NCI-H524 (cell line): ENCODE data around the gene ARNT2.
A peak's percentile ranks its signal among the peaks of the same experiment; 100 is the strongest.
"Not testable (repeated sequence)": the region's sequence is repeated elsewhere in the genome, so short reads cannot be mapped to it uniquely, and the experiment has no call there.

Source experiments
- DNase-seq, 2 experiments: peaks; one replicate each; lab custom pipeline; 2025; lab: John Stamatoyannopoulos, UW

The ARNT2 gene

DNA sequence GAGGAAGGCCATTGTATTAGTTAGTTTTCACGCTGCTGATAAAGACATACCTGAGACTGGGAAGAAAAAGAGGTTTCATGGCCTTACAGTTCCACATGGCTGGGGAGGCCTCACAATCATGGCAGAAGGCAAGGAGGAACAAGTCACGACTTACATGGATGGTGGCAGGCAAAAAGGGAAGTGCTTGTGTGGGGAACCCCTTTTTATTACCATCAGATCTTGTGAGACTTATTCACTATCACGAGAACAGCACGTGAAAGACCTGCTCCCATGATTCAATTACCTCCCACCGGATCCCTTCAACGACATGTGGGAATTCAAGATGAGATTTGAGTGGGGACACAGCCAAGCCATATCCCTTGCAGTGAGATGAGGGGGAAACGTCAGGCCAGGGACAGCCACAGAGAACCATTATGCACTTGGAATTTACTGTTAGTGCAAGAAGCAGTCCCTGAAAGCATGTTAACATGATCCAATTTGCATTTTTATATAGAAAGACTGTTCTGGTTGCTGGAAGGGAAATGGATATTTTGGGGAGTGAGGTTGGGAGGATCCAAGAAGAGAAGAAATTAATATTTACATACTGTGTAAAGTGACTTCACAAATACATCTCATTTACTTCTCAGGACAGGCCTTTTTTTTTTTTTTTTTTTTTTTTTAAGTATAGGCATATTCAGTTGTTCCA is 87.1 kb downstream of the ARNT2 start:
- no peak for DNase-seq

DNA sequence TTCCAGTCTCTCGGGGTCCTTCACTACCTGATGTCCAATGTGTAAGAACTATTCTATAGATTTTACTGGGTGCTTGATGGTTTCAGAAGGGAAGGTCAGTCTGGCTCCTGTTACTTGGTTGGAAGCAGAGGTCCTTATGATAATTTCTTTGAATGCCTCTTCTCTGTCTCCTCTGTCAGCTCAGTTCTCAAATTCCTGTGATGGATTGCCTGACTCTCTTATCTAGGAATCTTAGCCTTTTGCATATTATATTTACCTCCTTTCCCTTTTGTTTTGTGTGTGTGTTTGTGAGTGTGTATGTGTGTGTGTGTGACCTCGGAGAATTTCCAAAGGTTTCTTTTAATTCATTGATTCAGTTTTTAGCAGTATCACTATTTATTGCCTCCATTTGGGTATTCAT is 88.2 kb downstream of the ARNT2 start:
- no peak for DNase-seq

DNA sequence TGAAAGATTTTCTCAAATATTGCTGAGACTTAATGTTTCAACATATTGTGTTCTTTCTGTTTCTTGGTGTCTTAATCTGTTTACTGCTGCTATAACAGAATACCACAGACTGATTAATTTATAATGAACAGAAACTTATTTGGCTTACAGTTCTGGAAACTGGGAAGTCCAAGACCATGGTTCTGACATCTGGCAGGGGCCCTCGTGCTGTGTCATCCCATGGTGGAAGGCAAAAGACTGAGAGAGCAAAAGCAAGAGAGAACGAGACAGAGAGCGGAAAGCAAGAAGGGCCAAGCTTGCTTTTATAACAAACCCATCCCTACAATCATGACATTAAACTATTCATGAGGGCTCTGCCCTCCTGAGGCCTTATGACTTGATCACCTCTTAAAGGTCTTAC is 88.7 kb downstream of the ARNT2 start:
- no peak for DNase-seq

DNA sequence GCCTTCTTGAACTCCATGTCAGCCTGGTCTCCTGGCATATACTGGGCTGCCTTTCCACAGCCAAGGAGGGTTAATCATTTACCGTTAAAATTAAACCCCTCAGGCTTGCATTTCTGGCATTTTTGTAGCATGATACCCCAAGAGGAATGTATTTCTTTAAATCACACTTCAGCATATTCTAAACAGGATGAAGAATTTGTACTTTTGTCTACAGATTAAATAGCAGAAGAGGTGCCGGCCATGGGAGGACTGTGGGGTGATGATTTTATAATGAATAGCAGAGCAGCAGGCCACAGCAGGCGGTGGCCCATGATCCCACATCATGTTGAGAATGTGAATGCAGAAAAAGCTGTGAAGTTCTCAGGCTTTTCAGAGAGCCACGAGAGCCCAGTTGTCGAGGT is 90.2 kb downstream of the ARNT2 start:
- no peak for DNase-seq

DNA sequence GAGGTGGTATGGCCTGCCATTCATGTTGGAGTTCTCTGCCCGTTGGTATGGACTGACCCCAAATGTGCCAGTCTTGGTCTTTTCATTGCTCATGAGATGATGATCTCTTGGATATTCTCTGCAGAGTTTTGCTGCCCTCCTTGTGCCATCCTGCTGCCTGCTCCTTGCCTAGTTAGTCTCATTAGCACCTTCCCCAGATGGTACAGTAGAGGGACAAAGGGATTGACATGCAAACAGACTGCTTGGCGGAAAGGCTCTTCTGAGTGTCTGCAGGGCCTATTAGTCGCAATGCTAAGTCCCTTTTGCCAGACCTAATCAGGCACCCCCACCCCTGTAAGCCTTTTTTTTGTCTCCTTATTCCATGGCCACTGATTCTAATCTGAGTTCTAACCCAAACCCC is 90.6 kb downstream of the ARNT2 start:
- DNase-seq: peak in 1 of 2 experiments; percentile 21

- no peak for DNase-seq
Observed at GRCh38 chr15:80495401-80495942, 91.3 kb downstream of the ARNT2 start.

DNA sequence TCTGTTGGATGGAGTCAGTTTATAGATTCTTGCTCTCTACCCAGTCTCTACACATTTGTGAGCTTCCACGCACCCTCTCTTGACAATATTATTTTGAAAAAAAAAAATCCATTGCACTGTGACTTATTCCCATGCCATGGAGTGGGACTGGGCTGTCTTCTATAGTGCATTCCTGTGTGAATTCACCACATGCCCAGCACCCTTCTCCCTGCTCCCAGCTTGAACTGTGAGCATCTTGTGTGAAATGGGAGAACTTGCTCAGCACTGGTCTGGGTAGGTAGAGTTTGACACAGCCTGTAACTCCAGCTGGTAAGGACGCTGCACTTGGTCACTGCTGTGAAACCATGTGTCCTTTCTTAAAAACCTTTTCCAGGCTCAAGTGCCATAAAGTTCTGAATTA is 91.9 kb downstream of the ARNT2 start:
- DNase-seq: no peak

- no peak for DNase-seq
Observed at GRCh38 chr15:80497221-80497620, 93.0 kb downstream of the ARNT2 start.

DNA sequence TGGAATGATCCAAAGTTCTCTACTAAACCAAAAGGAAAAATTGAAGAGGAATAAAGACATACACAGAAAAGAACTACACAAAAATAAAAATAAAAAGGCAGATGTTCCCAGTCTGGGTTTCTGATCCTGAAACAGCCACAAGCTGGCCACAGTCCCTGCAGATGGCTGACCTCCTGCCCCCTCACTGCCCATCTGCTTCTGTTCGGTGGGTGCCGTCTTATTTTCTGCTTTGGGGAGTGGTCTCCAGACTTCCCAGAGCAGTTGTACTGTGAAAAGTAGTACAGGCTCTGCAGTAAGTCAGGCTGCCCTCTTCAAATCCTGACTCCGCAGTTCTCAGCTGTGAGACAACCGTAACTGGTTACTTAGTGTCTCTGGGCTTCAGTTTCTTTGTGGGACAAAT is 94.5 kb downstream of the ARNT2 start:
- DNase-seq: no peak

DNA sequence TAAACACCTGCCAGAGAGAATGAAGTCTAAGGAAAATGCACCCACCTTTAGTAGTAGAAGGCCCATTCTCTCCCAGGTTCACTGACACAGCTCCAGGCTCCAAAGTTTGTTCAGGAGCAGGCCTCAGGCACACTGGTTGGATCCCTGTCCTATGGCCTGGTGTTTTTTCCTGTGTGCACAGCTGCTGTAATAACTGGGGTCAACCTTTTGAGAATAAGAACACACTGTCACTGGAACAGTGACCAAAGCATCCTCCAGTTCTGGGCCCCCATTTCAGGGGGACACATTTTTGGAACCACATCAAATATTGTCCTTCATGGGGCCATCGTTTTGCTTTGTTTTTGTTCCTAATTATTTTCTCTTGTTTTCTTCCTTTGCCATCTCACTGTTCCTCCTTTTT is 95.8 kb downstream of the ARNT2 start:
- DNase-seq: no peak

GRCh38 chr15:80501476-80501875 is 97.3 kb downstream of the ARNT2 start:
- DNase-seq: no peak

DNA sequence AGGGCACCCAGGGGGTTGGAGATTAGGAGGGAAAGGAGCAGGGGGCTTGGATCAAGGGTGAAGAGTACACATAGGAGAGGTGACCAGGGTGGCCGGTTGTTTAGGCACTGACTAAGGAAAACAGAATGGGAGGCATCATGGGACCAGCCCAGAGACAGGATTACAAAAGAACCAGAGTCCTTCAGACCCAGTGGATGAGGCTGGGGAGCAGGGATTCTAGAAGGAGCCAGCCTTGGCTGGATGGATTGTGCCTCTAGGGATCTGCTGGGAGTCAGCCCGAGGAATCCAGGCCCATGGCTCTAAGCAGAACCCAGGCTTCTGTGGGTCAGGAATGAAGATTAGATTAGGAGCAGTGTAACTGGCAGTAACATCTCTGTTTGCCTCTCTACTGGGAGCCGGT is 98.6 kb downstream of the ARNT2 start:
- DNase-seq: no peak

GRCh38 chr15:80503319-80503952 is 99.3 kb downstream of the ARNT2 start:
- no peak for DNase-seq

DNA sequence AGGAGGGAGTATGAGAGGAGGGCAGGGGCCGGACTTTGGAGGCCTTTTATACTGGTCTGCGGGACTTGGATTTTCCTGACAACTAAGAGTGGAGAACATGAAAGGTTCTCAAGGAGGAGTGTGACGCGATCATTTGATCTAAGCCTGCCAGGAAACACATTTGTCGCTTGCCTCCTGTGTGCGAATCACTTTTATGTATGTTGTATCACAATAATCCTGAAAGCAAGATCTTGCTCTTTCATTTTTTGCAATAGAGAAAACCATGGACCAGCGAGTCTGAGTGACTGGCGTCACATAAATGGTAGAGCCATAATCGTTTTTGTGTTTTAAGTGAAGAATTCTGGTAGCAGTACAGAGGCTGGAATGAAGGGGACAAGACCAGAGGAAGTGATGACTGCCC is 100.7 kb downstream of the ARNT2 start:
- DNase-seq: no peak

DNA sequence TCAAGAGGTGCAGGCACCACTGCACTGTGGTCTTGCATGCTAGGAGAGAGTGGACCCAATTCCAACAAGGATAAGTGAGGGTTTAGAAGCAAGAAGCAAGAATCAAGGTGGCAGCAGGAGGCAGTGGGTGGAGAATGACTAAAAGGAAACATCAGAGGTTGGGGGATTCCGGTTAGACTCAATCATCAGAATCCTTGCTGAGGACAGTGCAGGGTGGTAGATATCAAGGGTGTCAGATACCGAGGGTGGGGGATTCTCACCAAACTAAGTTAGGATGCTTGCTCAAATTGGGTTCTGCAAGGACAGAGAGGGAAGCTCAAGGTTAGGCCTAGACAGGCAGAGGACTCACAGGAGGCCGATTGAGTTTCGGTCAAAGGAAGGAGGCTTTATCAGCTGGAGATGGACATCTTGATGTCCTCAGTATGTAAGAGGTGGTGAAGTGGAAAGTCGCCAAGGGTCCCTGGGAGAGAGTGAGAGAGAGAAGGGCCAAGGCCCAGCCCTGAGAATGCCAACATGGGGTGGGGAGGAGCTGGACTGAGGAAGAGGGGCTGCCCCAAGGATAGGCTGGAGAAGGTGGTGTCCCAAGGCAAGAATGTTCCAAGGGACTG is 102.2 kb downstream of the ARNT2 start:
- no peak for DNase-seq

DNA sequence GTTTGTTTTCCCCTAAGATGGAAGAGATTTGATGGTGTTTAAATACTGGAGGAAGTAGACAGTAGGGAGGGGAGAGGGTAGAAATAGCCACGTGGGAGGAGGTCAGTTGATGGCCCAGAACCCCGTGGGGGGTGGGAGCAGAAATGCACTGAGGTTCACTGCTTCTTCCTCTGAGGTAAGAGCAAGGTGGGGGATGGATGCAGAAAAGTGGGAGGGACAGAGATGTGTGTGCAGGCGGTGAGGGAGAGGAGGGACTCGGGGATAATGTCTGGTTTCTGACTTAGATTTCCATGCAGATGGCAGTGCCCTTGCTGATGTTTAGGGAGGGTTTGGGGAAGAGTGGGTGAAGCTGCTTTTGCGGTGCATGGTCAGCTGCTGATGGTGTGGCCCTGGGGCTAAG is 102.9 kb downstream of the ARNT2 start:
- DNase-seq: no peak

DNA sequence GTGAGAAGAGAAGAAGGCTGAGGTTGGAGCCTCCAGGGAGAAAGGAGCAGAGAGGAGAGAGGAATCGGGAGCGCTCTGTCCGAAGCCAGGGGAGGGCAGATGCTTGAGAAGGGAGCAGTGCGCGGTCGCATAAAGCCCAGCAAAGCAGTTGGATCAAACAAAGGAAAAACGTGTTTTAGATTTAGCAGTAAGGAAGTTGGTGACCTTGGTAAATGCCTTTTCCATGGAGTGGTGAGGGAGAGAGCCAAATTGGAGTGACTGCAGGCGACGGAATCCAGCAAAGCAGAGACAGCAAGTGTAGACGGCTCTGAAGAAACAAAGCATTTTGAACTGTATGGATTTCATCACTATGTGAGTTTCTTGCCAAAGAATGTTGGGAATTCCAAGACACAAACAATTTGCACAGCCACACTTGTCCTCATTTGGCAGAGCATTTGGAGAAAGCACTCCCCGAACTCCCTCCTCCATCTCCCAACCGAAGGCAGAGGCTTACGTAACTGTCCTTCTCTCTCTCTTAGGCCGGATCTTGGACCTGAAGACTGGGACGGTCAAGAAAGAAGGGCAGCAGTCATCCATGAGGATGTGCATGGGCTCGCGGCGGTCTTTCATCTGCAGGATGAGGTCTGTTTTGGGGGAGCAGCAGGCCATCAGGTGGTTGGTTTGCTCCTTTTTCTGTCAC is 103.6 kb downstream of the ARNT2 start:
- DNase-seq: no peak

- no peak for DNase-seq
Observed at GRCh38 chr15:80508783-80509182, 104.6 kb downstream of the ARNT2 start.

GRCh38 chr15:80509800-80510199 is 105.6 kb downstream of the ARNT2 start:
- no peak for DNase-seq

DNA sequence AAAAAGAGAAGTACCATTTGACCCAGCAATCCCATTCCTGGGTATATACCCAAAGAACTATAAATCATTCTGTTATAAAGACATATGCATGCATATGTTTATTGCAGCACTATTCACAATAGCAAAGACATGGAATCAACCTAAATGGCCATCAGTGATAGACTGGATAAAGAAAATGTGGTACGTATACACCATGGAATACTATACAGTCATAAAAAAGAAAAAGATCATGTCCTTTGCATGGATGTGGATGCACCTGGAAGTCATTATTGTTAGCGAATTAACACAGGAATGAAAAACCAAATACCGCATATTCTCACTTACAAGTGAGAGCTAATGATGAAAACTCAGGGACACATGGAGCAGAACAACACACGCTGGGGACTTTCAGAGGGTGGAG is 106.8 kb downstream of the ARNT2 start:
- not testable (repeated sequence) for DNase-seq

DNA sequence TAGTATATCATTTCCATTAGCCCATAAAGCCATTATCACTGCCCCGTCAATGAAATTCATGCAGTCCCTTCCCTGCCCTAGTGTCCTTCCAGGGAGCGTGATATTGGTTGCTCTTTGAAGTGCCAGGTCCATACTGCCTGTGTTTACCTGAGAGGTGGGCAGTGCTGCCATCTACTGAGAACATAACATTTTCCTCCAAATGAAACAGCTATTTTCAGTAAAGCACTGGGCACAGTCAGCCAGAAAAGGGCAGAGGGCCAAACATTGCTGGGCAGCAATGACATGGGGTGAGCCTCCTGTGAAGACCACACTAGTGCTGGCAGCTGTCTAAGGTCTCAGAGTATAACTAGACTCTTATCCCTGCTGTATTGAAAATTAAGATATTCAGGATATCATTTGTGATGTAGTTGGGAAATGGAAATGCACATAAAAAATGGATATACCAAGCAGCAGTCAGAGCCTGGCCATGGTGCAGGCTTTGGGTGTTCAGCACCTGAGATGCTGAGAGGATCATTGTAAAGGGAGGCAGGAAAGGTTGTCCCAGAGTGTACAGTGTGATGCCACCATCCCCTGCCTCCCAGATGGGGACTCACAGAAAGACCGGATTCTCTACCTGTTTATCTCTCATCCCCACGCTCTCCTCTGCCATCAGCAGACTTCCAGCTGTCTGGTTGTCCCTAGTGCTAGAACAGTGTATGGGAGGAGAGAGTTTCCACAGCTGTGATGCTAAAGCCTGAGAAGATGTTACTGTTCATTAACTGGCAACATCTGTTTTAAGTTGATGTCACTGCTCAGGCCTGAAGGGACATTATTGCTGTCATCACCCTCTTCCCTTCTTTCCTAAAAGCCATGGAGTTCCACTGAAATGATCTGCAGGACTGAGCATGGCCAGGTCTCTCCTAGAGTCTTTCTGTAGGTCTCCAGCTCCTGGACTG is 108.8 kb downstream of the ARNT2 start:
- peak in 1 of 2 experiments; percentile 2 for DNase-seq
